Hematopoietic multipotent progenitor cell (in vitro differentiated cells): Measurements from ENCODE around the gene ISLR. TPM values are rescaled to one million over a fixed set of nuclear protein-coding genes. Genes with fewer than 3 reads are reported as not detected.

Source experiments
- DNase-seq, 3 donors: peaks; one replicate each; pipeline ENCODE4 v3.0.0-alpha.2; 2011 to 2015; ENCODE audit warnings: low read depth in 2 of 3, low spot score in 2 of 3
- total RNA-seq: library from RNA; depleted of rRNA; stranded (reverse); fragments of >200 nt; gene quantifications from one replicate; pipeline ENCODE4 v1.2.3, GENCODE V29; 2012

ISLR gene
- total RNA-seq, 1 donor: not detected

DNA sequence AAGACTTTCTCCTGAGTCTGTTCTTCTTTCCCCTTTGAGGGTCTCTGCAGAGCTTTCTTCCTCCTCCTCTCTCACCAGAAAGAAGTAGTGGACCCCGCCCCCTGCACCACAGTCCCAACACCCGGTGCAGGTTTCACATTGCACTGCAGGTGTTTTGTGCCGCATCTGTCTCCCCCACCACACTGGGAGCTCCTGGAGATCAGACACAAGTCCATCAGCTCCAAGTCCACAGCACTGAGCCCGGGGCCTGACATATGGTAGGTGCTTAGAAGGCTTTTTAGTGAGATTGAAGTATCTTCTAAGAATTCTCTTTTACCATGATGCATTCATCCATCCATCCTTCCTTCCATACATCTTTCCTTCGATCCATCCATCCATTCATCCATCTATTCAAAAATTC, 19.2 kb downstream of the ISLR start:
- no peak for DNase-seq

DNA sequence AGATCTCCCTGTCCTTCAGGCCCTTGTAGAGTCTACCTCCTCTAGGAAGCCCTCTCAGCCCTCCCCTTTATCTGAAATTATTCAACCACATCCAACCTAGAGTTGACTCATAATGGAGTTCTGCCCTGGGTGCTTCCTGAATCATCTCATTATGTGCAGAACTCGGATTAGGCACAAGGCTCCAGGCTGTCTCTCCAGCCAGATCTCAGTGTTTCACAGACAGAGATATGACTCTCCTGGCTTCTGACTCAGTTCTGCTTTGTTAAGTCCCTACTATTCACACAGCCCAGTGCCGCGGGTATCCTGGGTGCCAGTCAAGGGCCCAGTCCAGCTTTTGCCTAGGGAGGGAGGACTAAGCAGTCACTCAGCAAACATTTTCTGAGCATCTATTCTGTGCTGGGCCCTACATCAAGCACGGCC, 19.8 kb downstream of the ISLR start:
- DNase-seq: no peak

- no peak for DNase-seq
These were observed 20.4 kb downstream of the ISLR start for GRCh38 chr15:74193905-74194304.

DNA sequence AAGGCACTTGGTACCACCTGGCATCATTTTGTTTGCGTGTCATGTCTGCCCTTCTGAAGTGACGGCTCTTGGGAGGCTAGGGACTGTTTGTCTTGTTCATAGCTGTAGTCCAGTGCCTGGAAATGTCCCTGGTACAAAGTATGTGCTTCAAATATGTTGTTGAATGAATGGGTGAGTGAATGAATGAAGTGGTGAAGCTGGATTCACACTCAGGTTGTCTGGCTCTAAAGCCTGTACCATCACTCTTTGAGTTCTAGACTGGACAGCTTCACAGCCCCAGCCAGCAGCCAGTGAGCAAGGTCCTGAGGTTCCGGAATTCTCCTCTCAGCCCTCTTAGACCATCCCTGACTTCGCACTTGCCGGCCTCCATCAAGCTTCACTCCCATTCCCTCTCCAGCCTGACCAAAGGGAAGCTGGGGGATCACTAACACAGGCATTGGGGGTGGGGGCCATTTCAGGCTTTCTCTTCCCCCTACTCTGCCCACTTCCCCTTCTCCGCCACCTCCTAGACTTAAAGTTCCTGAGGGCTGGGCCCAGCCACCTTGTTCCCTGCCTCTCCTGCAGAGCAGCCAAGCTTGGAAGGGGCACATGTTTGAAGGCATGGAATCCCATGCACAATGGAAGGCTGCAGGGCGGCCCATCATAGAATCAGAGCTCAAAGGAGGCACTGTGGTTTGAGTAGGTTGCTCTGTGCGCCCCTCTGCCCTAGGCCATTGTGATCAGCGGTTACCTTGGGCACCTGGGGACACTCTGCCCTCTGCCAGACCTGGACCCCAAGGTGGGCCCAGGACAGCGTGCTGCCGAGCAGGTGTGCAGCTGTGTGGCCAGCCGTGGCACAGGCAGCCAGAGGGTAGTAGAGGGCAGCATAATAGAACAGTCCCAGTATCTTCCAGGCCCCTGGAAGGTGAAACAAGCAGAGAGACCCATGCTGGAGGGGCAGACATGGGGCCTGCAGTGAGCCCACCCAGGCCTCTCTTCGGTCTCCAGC, 21.4 kb downstream of the ISLR start:
- DNase-seq: no peak

DNA sequence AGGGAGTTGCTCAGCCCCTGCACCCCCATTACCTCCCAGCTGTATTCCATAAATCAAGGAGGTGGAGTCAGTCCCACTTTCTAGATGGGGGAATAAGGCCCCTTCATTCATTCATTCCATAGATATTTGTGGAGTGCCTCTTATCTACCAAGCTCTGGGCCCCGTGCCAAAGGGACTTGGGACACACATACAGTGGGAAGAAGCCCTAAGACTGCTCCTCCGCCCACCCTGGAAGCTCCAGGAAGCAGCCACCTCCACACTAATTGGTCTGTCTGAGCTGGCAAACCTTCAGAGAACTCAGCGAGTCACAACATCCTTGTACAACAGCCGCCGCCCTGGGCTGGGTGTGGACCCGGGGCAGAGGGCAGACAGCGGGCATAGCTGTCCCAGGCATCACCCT, 22.7 kb downstream of the ISLR start:
- DNase-seq: no peak

DNA sequence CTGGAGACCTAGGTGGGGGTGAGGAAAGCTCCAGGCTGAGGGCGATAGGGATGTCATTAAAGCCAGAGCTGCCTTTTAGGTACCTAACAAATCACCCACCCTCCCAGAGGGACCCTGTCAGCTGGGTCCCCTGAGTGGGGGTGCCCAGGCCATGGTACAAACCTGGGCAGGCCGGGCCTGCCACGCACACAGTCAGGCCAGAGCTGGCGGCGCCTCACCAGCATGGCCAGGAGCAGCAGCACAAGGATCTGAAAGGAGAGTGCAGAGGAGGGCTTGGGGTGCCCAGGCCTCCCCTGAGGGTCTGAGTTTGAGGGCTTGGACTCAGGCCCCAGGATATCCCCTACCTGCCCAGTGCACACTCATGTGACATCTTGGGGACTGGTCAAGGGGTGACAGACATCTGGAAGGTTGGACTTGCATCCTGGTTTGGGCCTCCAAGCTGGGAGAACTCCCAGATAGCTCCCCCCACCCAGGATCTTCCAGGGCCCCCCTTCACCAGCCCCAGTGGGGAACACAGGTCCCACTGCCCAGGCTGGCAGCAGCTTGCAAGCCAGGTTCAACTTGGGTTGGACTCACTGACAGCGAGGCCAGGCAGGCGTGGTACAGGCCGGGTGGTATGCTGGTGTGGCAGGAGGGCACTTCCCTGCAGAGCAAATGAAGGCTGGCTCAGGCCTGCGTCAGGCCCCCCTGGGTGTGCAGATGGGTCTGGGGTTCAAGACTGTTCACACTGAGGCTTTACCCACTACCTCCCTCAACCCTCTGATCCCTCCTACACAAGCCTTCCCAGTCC, 23.9 kb downstream of the ISLR start:
- DNase-seq: no peak

DNA sequence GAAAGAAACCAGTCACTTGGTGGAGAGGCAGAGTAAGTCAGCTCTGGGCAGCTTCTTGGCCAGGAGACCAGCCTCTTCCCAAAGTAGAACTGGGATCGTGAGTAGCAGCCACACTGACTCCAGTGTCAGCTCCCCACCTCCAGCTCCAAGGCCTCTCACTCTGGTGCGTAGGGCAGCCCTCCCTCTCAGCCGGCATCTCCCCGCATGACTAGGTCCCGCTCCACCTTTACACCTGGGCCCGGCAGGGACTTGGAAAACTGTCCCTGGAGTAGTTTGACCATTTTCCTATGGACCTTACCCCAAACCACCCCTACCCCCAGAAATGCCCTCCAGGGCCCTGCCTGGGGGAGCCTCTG, 25.8 kb downstream of the ISLR start:
- no peak for DNase-seq

DNA sequence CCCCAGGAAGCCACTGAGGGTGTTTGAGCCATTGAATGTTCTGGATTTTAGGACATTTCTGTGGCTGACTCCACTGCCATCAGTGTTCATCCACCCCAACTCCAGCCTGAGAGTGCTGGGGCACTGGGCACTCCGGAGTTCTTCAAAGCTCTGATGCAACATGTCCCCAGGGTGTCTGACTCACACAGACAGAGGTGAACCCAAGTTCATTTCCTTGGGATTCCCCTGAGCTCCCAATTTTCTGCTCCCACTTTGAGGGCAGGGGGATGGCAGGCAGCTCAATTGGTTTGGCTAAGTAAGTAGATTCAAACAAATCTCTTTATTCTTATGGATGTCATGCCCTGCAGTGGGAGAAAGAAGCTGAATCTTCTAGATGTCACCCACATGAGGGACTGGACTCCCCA, 26.9 kb downstream of the ISLR start:
- DNase-seq: no peak

DNA sequence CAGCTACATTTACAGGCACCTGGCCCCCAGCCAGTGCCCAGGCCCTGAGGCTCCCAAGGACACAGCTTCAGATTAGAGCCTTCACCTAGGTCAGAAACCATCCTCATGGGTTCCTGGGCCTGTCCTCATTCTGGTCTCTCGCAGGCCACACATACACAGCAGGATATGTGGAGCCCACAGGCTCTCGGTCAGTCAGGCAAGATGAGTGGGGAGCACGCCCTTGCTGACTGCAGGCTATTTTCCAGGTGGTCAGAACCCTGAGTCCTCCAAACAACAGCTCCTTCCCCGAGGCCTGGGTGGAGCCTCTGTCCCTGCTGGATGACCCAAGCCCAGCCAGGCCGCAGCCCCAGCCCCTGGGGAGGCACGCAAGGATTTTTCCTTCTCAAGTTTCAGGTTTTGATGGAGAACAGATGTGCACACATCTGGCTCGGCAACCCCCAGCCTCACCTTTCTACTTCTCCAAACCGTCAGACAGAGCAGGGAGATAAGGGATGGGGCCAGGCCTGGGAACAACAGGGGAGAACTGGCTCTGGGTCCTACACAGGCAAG, 27.4 kb downstream of the ISLR start:
- no peak for DNase-seq

DNA sequence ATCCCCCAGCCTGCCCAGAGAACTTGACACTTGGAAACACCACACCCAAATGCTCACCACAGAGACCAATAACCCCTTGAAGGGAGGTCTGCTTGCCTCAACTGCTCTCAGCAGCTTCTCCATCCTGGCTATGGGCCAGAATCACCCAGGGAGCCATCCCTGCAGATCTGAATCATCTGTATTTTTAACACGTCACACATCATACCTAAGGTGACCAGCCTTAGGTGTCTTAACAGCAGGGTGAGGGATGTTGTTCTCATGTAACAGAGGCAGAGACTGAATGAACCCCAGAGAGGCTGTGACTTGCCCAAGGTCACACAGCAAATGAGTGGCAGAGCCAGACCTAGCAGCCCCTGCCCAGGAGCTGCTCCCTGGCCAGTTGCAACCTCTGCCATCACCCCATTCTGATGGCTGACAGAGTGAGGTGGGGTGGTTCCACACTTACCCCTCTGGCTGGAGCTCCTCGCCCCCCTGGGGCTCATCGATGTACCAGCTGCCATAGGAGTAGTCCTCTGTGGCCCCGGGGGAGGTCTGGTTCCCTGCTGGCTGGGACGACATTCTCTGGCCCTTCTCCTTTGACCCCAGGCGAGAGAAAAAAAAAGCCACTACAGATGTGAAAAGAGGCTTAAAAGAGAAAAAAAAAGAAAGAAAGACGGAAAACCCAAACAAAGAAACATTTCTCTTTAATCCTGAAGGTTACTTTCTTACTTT, 28.4 kb downstream of the ISLR start:
- DNase-seq: no peak

GRCh38 chr15:74202452-74203401, 29.2 kb downstream of the ISLR start, which contains the start of gene STRA6:
TSS of gene STRA6 (minus strand) at chr15:74202787. CDS start at chr15:74202267, 520 bp downstream.
- DNase-seq: no peak

DNA sequence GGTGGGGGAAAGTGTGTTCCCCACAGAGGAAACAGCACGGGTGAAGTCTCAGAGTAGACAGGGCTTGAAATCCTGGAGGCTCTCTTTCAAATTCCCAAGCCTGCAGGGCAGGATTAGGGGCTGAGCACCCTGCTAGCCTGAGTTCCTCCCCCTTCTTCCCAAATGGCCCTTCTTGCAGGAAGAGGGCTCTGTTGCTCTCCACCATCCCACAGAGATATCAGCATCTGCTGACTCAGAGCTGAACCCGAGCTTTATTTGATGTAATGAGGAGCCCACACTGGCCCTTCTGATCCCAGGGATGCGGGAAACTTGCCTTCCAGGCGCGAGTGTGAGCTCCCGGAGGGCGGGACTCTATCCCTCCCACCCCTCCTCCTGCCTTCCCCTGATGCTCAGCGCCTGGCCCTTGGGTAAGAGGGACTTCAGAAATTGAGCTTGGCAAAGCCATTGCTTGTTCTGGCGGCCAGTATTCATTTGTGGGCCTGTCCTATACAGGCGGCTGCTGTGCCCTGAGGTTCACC, 30.5 kb downstream of the ISLR start:
- no peak for DNase-seq

- DNase-seq: no peak
These were observed 32.1 kb downstream of the ISLR start for GRCh38 chr15:74205582-74205947.

GRCh38 chr15:74206801-74207281, 33.3 kb downstream of the ISLR start:
- DNase-seq: no peak

DNA sequence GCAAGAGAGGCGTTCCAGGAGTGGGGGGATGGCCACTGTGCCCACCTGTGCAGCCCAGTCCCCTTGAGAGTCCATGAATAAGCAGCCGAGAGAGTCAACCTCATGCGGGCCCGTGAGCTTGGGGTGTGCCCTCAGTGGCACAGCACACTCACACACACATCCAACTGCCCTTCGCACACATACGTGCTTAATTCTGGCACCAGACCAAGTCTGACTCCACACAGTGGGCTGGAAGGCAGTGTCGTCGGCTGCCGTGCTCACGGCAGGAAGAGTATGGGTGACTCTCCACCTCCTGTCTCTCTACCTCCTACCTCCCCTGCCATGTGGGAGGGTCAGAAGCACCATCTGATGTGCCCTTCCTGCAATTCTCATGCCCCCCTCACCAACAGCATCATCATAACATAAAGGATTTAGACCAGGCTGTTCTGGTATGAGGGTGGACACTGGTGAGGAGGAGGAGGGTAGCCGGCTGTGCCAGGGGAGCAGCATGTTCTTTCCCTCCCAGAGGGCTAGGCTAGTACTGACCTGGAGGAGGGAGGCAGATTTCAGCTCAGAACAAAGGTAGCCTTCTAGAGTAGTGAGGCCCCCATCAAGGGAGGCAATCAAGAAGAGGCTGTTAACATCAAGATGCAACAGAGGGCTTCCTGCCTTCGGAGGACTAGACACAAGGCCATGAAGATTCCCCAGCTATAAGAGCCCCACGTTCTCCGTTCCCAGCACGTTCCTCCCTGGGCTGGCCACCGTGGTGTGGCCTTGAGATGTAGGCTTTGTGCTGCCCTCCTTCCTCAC, 34.3 kb downstream of the ISLR start:
- DNase-seq: no peak

- DNase-seq: no peak
These were observed 35.0 kb downstream of the ISLR start for GRCh38 chr15:74208496-74208895.

DNA sequence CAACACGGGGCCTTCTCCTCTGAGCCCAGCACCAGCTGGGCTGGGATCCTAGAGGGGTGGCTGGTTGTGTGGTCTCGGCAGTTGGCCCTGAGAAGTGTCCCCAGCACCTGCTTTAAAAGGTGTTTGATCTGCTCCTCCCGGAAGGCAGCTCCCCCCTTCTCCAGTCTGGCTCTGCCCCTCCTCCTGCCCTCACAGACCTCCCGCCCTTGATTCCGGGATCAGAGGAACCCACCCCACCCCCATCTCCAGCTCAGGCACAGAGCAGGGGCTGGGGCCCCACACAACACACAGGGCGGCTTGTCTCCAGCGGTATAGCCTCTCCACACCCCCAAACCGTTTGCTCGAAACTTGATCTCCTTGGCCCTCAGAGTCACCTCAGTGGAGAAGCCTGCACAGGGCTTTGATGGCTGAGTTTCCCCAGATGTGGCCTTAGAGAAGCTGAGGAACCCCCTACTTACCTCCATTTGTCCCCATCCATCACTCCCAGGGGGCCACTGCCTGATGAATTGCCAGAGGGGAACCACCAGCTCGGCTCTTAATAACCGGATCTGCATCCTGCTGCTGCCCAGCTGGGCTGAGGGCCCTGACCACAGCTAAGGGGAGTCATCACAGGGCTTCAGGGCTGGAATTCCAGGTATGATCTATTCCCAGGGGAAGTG, 35.5 kb downstream of the ISLR start:
- no peak for DNase-seq

- DNase-seq: no peak
These were observed 36.0 kb downstream of the ISLR start for GRCh38 chr15:74209560-74209958.
